Natural killer cell (primary cell): ENCODE results near the gene WDR88. TPM values are rescaled to one million over a fixed set of nuclear protein-coding genes. Genes with fewer than 3 reads are reported as not detected.

Experiments
- ATAC-seq, 3 donors: fragments of 150-1000 bp in 2 of 3; fragments of 200-7000 bp in 1 of 3; cut with Tn5 transposase; 1 replicate in 1 of 3; 2 replicates in 2 of 3; pipeline ENCODE4 v1.10.0; 2021; ENCODE audit warnings: mild to moderate bottlenecking in 2 of 3, moderate library complexity in 2 of 3
- DNase-seq, 2 donors: peaks; one replicate each; pipeline versions ENCODE4 v3.0.0 to v3.0.0-alpha.2; 2013 to 2021; ENCODE audit warnings: mixed read lengths in 1 of 2
- H3K27ac ChIP-seq: one replicate; pipeline ENCODE4 v1.5.1; 2013; ENCODE audit warnings: mild to moderate bottlenecking, low read length
- H3K27me3 ChIP-seq: one replicate; pipeline ENCODE4 v1.6.1; 2013; ENCODE audit warnings: low read length; ENCODE audit not compliant: control insufficient read depth, insufficient read depth
- H3K36me3 ChIP-seq: one replicate; pipeline ENCODE4 v1.6.1; 2013; ENCODE audit warnings: low read length; ENCODE audit not compliant: control insufficient read depth, insufficient read depth
- H3K4me1 ChIP-seq: one replicate; pipeline ENCODE4 v1.6.1; 2013; ENCODE audit warnings: low read length; ENCODE audit not compliant: control insufficient read depth, insufficient read depth
- H3K4me3 ChIP-seq: one replicate; pipeline ENCODE4 v1.5.1; 2013; ENCODE audit warnings: low read length
- H3K9me3 ChIP-seq: one replicate; pipeline ENCODE4 v1.6.1; 2013; ENCODE audit warnings: low read length; ENCODE audit not compliant: control insufficient read depth, insufficient read depth
- H3K27ac Mint-ChIP-seq, 2 donors: one replicate each; pipeline ENCODE4 v1.8.0; 2022; ENCODE audit warnings: mild to moderate bottlenecking in 2 of 2, mixed read lengths in 2 of 2, moderate library complexity in 1 of 2
- H3K27me3 Mint-ChIP-seq, 2 donors: one replicate each; pipeline ENCODE4 v1.8.0; 2022; ENCODE audit warnings: low read depth in 2 of 2, mixed read lengths in 2 of 2
- H3K36me3 Mint-ChIP-seq: one replicate; pipeline ENCODE4 v1.8.0; 2022; ENCODE audit warnings: mixed read lengths
- H3K4me1 Mint-ChIP-seq, 2 donors: one replicate each; pipeline ENCODE4 v1.8.0; 2022; ENCODE audit warnings: mixed read lengths in 2 of 2
- H3K4me3 Mint-ChIP-seq: one replicate; pipeline ENCODE4 v1.8.0; 2022; ENCODE audit warnings: mild to moderate bottlenecking, moderate library complexity, mixed read lengths
- H3K9me3 Mint-ChIP-seq, 2 donors: one replicate each; pipeline ENCODE4 v1.8.0; 2022; ENCODE audit warnings: mixed read lengths in 2 of 2
- WGBS: methylation state at CpG from one replicate; pipeline ENCODE4 v1.1.7; 2013; ENCODE audit warnings: missing lambda C conversion rate; ENCODE audit not compliant: insufficient coverage; 5-methylcytosine and 5-hydroxymethylcytosine counted together
- intact Hi-C: fragments of 100-400 bp; cut with micrococcal nuclease; formaldehyde crosslinking; loops from one replicate; pipeline ENCODE4 v1.14.2; 2022
- total RNA-seq, 4 donors: library from RNA; stranded (reverse); fragments of 120-200 nt in 1 of 4; gene quantifications; one replicate each; pipeline versions ENCODE4 v1.2.3 to v1.2.4, GENCODE V29; 2013 to 2022
- TF ChIP-seq, protein P1 (sequence below): fragments of 200-600 bp; IDR thresholded peaks from one replicate; pipeline ENCODE4 v1.8.0; 2022; ENCODE audit warnings: antibody characterized with exemption

WDR88 gene
- total RNA-seq, 3 donors from 2014 or later (not counting 1 experiment from before 2014, with no cell fraction given) = not detected

DNA sequence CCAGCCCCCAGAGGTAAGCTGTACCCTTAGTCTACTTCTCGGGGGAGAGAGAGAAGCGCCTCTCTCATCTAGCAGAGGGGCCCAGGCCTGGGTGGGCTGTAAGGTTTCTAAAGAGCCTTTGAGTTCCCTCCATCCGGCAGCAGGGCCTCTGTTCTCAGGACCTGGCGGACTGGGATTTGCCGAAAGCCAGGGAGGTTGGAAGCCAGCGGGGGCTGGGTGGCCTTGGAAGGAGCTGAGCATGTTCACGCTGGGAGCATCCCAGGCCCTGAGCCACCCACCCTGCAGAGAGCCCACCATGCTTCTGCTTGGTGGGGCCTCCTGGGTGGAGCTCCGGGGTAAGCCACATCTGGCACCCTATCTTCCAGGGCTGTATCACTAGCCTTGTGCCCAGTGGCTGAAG is 86.0 kb downstream of the WDR88 start:
- Histone ChIP-seq H3K9me3 (no peaks in the 10 kb centered on the region), H3K36me3 (no peaks in the 10 kb centered on the region), H3K4me1 (no peaks in the 10 kb centered on the region), H3K27me3 (no peaks in the 10 kb centered on the region), H3K4me3 (no peak overlapping the region), H3K27ac (no peak overlapping the region)
- TF ChIP-seq, protein P1, sequence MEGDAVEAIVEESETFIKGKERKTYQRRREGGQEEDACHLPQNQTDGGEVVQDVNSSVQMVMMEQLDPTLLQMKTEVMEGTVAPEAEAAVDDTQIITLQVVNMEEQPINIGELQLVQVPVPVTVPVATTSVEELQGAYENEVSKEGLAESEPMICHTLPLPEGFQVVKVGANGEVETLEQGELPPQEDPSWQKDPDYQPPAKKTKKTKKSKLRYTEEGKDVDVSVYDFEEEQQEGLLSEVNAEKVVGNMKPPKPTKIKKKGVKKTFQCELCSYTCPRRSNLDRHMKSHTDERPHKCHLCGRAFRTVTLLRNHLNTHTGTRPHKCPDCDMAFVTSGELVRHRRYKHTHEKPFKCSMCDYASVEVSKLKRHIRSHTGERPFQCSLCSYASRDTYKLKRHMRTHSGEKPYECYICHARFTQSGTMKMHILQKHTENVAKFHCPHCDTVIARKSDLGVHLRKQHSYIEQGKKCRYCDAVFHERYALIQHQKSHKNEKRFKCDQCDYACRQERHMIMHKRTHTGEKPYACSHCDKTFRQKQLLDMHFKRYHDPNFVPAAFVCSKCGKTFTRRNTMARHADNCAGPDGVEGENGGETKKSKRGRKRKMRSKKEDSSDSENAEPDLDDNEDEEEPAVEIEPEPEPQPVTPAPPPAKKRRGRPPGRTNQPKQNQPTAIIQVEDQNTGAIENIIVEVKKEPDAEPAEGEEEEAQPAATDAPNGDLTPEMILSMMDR = no peak
- no peak for DNase-seq
- intact Hi-C loops = no loop called here
- ATAC-seq = no peak
- 93% methylated on average over 8 of the region's 8 CpGs for WGBS
- Mint-ChIP-seq H3K4me3 (no peak overlapping the region), H3K27ac (no peak overlapping the region), H3K36me3 (no peaks in the 10 kb centered on the region), H3K9me3 (no peaks in the 10 kb centered on the region), H3K4me1 (no peaks in the 10 kb centered on the region), H3K27me3 (peaks cover 14 to 21% of the 10 kb centered on the region in 2 donors)

DNA sequence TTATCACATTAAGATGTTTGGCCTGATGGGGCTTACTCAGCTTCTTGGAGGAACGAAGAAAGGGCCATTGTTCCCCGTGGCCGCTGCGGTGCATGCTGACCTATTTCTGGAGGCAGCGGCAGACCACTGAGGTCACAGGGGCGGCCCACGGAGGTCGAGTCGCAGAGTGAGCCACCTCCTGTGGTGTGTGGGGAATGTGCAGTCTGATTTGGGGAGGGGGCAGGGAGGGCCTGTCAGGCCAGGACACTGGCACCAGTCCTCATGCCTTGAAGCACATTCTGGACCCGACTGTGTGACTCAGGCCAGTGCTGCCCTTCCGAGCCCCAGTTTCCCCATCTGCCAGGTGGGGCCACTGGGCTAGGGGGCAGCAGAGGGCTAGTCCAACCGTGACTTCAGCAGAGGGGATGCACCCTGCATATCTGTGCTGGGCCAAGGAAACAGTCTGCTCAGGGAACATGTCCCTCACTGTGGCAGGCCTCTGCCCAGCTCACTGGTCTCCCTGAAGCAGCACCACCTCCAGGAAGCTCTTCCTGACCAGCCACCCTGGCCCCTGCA is 87.4 kb downstream of the WDR88 start:
- Mint-ChIP-seq H3K9me3 (no peaks in the 10 kb centered on the region), H3K27me3 (peaks cover 22% of the 10 kb centered on the region in 2 donors), H3K36me3 (no peaks in the 10 kb centered on the region), H3K4me3 (no peak overlapping the region), H3K27ac (no peak overlapping the region), H3K4me1 (no peaks in the 10 kb centered on the region)
- Histone ChIP-seq H3K4me1 (no peaks in the 10 kb centered on the region), H3K27me3 (peaks cover under 1% of the 10 kb centered on the region), H3K9me3 (no peaks in the 10 kb centered on the region), H3K36me3 (no peaks in the 10 kb centered on the region), H3K4me3 (no peak overlapping the region), H3K27ac (no peak overlapping the region)
- intact Hi-C loops = no loop called here
- ATAC-seq (no peak), DNase-seq (no peak)
- WGBS = 57% methylated on average over 12 of the region's 12 CpGs
- TF ChIP-seq, protein P1 = no peak

DNA sequence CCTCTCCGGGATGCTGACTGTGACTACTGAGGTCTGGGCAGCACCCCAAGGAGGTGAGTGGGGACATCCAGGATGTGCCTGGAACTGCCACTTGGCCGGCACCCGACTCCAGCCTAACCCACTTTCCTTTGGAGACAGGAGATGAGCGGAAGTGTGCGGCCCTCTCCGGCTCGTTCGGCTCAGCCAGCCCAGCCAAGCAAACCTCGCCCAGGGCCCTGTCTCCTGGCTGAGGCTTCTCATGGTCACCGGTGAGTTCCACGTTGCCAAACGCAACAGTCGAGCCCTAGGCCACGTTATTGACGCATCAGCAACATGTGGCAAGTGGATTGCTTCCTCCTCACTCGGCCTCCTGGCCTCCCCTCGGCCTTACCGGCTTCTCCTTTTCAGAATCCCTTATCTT is 88.2 kb downstream of the WDR88 start:
- peaks cover 8% of the 10 kb centered on the region for H3K27me3 ChIP-seq
- no peak overlapping the region for H3K27ac Mint-ChIP-seq
- H3K9me3 ChIP-seq = no peaks in the 10 kb centered on the region
- H3K27ac ChIP-seq = no peak overlapping the region
- TF ChIP-seq, protein P1 = no peak
- WGBS = 90% methylated on average over 18 of the region's 18 CpGs
- intact Hi-C loops = no loop called here
- H3K36me3 Mint-ChIP-seq = no peaks in the 10 kb centered on the region
- no peak for DNase-seq
- H3K27me3 Mint-ChIP-seq = peaks cover 22% of the 10 kb centered on the region in 2 donors
- H3K36me3 ChIP-seq = no peaks in the 10 kb centered on the region
- no peaks in the 10 kb centered on the region for H3K4me1 Mint-ChIP-seq
- H3K4me3 Mint-ChIP-seq = no peak overlapping the region
- peaks cover 2% of the 10 kb centered on the region for H3K4me1 ChIP-seq
- H3K9me3 Mint-ChIP-seq = no peaks in the 10 kb centered on the region
- ATAC-seq = no peak
- H3K4me3 ChIP-seq = no peak overlapping the region

DNA sequence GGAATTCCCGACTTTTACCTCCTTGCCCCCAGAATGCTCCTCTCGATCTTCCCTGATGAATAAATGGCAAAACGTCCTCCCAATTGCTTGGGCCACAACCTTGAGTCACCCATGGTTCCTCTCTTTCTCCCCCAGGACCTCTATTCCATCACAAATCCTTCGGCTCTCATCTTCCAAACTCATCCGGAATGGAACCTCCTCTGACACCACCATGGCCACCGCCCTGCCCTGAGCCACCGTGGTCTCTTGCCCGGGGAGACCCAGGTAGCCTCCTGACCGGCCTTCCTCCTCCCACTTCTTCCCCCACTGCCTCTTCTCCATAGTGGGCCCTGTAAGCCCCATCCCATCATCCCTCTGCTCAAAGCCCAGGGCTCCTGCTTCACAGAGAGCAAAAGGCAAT is 88.8 kb downstream of the WDR88 start:
- Histone ChIP-seq H3K36me3 (no peaks in the 10 kb centered on the region), H3K9me3 (no peaks in the 10 kb centered on the region), H3K4me3 (no peak overlapping the region), H3K27ac (no peak overlapping the region), H3K27me3 (peaks cover 10% of the 10 kb centered on the region), H3K4me1 (peaks cover 5% of the 10 kb centered on the region)
- Mint-ChIP-seq H3K27me3 (peaks cover 22 to 23% of the 10 kb centered on the region in 2 donors), H3K9me3 (no peaks in the 10 kb centered on the region), H3K36me3 (no peaks in the 10 kb centered on the region), H3K4me3 (no peak overlapping the region), H3K27ac (no peak overlapping the region), H3K4me1 (peaks cover 0 to under 1% of the 10 kb centered on the region in 2 donors)
- intact Hi-C loops = no loop called here
- TF ChIP-seq, protein P1 = no peak
- DNase-seq = no peak
- ATAC-seq = no peak
- 89% methylated on average over 9 of the region's 9 CpGs for WGBS
